ENCODE measurements around the gene CORO1C.

- TF ChIP-seq POLR2AphosphoS5 (IDR thresholded peaks at IDR 0.05) (no peak), CTCF (IDR thresholded peaks at IDR 0.05 in 8 of 11, conservative IDR thresholded peaks at IDR 0.05 in 3 of 11) (no peak)
Observed at GRCh38 chr12:108778053-108778452, 46.7 kb upstream of the CORO1C start.

Data from spleen (tissue), 7 donors.